Measurements from ENCODE around the gene MPRIP.

MPRIP gene

GRCh38 chr17:17196776-17197175 is 154.5 kb downstream of the MPRIP start:
- TF ChIP-seq POU6F1 (CRISPR knock-in tag; IDR thresholded peaks at IDR 0.05; ENCODE audit: borderline replicate concordance, low read depth): no peak
- TF ChIP-seq ZNF8 (CRISPR knock-in tag; IDR thresholded peaks at IDR 0.05): no peak
- TF ChIP-seq BACH2 (CRISPR knock-in tag; IDR thresholded peaks at IDR 0.05; ENCODE audit: borderline replicate concordance): no peak
- no peak for TF ChIP-seq PPARA (CRISPR knock-in tag; IDR thresholded peaks at IDR 0.05; ENCODE audit: borderline replicate concordance)
- TF ChIP-seq TOX (CRISPR knock-in tag; IDR thresholded peaks at IDR 0.05; ENCODE audit: borderline replicate concordance): no peak
- no peak for TF ChIP-seq ZFP30 (CRISPR knock-in tag; IDR thresholded peaks at IDR 0.05)
- TF ChIP-seq GLIS3 (CRISPR knock-in tag; IDR thresholded peaks at IDR 0.05): no peak
- no peak for TF ChIP-seq ISL1 (CRISPR knock-in tag; IDR thresholded peaks at IDR 0.05)
- TF ChIP-seq RARB (CRISPR knock-in tag; IDR thresholded peaks at IDR 0.05): no peak
- no peak for TF ChIP-seq ESRRG (CRISPR knock-in tag; IDR thresholded peaks at IDR 0.05)
- TF ChIP-seq ZNF565 (CRISPR knock-in tag; conservative IDR thresholded peaks at IDR 0.05; ENCODE audit: low read depth): no peak
- no peak for TF ChIP-seq ZFP3 (CRISPR knock-in tag; IDR thresholded peaks at IDR 0.05)
- TF ChIP-seq ARNTL (CRISPR knock-in tag; IDR thresholded peaks at IDR 0.05; ENCODE audit: borderline replicate concordance, low read depth): no peak
- TF ChIP-seq TSHZ2 (CRISPR knock-in tag; IDR thresholded peaks at IDR 0.05): no peak
- TF ChIP-seq CSRNP3 (CRISPR knock-in tag; IDR thresholded peaks at IDR 0.05): no peak
- TF ChIP-seq ZC3H10 (CRISPR knock-in tag; IDR thresholded peaks at IDR 0.05): no peak
- TF ChIP-seq OSR1 (CRISPR knock-in tag; IDR thresholded peaks at IDR 0.05): no peak
- TF ChIP-seq CSDC2 (CRISPR knock-in tag; IDR thresholded peaks at IDR 0.05): no peak
- TF ChIP-seq ZNF70 (CRISPR knock-in tag; IDR thresholded peaks at IDR 0.05): no peak
- no peak for ATAC-seq

- no peak for ATAC-seq
- TF ChIP-seq OSR1 (CRISPR knock-in tag; IDR thresholded peaks at IDR 0.05): no peak
- TF ChIP-seq TCF4 (CRISPR knock-in tag; IDR thresholded peaks at IDR 0.05; ENCODE audit: borderline replicate concordance): no peak
- TF ChIP-seq ARNTL (CRISPR knock-in tag; IDR thresholded peaks at IDR 0.05; ENCODE audit: borderline replicate concordance, low read depth): no peak
- TF ChIP-seq ZNF565 (CRISPR knock-in tag; conservative IDR thresholded peaks at IDR 0.05; ENCODE audit: low read depth): no peak
- TF ChIP-seq GLIS3 (CRISPR knock-in tag; IDR thresholded peaks at IDR 0.05): no peak
- no peak for TF ChIP-seq ZNF70 (CRISPR knock-in tag; IDR thresholded peaks at IDR 0.05)
- no peak for TF ChIP-seq CSRNP3 (CRISPR knock-in tag; IDR thresholded peaks at IDR 0.05)
- no peak for TF ChIP-seq RARB (CRISPR knock-in tag; IDR thresholded peaks at IDR 0.05)
- no peak for TF ChIP-seq ZFP30 (CRISPR knock-in tag; IDR thresholded peaks at IDR 0.05)
- TF ChIP-seq ZNF8 (CRISPR knock-in tag; IDR thresholded peaks at IDR 0.05): no peak
- no peak for TF ChIP-seq POU6F1 (CRISPR knock-in tag; IDR thresholded peaks at IDR 0.05; ENCODE audit: borderline replicate concordance, low read depth)
- no peak for TF ChIP-seq ISL1 (CRISPR knock-in tag; IDR thresholded peaks at IDR 0.05)
- TF ChIP-seq TSHZ2 (CRISPR knock-in tag; IDR thresholded peaks at IDR 0.05): no peak
- no peak for TF ChIP-seq BACH2 (CRISPR knock-in tag; IDR thresholded peaks at IDR 0.05; ENCODE audit: borderline replicate concordance)
- TF ChIP-seq ZC3H10 (CRISPR knock-in tag; IDR thresholded peaks at IDR 0.05): no peak
These were observed 156.0 kb downstream of the MPRIP start for GRCh38 chr17:17198281-17198680.

All from SK-N-SH treated with all-trans-retinoic acid at 6 μM for 48 hours (cell line).